ENCODE measurements around the gene SAMD3. TPM values are rescaled to one million over a fixed set of nuclear protein-coding genes. Genes with fewer than 3 reads are reported as not detected.
A peak's percentile ranks its signal among the peaks of the same experiment; 100 is the strongest.
"Not testable (repeated sequence)": the region's sequence is repeated elsewhere in the genome, so short reads cannot be mapped to it uniquely, and the experiment has no call there.

The SAMD3 gene
- total RNA-seq, 2 donors from 2014 or later = 1.4 to 1.5 TPM

DNA sequence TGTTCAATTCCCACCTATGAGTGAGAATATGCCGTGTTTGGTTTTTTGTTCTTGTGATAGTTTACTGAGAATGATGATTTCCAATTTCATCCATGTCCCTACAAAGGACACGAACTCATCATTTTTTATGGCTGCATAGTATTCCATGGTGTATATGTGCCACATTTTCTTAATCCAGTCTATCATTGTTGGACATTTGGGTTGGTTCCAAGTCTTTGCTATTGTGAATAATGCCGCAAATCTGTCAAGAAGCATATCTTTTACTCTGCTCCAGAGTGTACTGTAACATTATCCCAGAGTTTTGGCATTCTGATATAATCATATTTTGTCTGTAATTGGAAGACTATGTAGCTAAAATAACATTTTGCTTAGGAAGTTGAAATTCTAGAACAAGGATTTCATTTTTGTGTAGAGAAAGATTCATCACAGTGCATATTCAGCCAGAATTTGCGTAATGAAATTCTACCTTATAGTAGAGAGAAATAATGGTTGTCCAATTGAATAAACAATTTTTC is 105.5 kb downstream of the SAMD3 start:
- H3K9me3 Mint-ChIP-seq; H3K4me1 Mint-ChIP-seq; ATAC-seq (replicated peaks); H3K4me3 Mint-ChIP-seq; H3K27ac Mint-ChIP-seq; H3K27me3 Mint-ChIP-seq: not testable (repeated sequence)
- peaks cover 19% of the 10 kb centered on the region for H3K36me3 Mint-ChIP-seq (ENCODE audit: low read depth)

DNA sequence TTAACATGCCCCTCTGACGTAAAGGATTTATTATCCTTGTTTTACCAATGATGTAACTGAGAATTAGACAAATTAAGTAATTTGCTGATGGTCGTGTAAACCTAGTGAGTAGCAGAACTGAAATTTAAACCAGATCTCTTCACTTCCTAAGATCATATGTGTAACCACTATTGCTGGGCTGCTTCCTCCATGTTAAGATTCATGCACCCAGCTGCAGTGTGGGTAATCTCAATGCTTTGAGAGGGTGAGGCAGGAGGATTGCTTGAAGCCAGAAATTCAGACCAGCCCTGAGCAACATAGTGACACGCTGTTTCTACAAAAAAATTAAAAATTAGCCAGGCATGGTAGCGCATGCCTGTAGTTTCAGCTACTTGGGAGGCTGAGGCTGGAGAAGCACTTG is 106.5 kb downstream of the SAMD3 start:
- Mint-ChIP-seq H3K4me3 (no peak overlapping the region), H3K27me3 (no peaks in the 10 kb centered on the region), H3K27ac (no peak overlapping the region), H3K36me3 (ENCODE audit: low read depth) (peaks cover 19% of the 10 kb centered on the region), H3K4me1 (peaks cover 8% of the 10 kb centered on the region), H3K9me3 (no peaks in the 10 kb centered on the region)
- no peak for ATAC-seq (replicated peaks)

DNA sequence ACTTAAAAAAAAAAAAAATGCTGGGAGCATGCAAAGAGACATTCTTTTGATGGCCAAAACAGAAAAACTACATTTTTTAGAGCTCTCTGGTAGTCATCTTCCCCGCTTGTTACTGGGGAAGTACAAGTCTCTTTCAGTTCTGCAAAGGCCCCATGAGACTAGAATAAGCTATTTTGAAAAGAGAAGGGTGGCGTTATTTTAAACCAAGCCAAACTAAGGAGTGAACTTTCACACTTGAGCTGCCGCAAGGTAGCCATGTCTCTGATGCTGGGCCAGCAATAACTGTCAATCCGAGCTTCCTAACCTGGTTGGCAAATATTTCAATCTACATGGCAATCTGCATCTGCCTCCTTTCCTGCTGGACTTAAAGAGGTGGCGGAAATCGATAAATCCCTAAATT is 107.7 kb downstream of the SAMD3 start:
- Mint-ChIP-seq H3K9me3 (no peaks in the 10 kb centered on the region), H3K36me3 (ENCODE audit: low read depth) (peaks cover 21% of the 10 kb centered on the region), H3K27ac (no peak overlapping the region), H3K4me1 (peaks cover 4% of the 10 kb centered on the region), H3K4me3 (no peak overlapping the region), H3K27me3 (no peaks in the 10 kb centered on the region)
- no peak for ATAC-seq (replicated peaks)

DNA sequence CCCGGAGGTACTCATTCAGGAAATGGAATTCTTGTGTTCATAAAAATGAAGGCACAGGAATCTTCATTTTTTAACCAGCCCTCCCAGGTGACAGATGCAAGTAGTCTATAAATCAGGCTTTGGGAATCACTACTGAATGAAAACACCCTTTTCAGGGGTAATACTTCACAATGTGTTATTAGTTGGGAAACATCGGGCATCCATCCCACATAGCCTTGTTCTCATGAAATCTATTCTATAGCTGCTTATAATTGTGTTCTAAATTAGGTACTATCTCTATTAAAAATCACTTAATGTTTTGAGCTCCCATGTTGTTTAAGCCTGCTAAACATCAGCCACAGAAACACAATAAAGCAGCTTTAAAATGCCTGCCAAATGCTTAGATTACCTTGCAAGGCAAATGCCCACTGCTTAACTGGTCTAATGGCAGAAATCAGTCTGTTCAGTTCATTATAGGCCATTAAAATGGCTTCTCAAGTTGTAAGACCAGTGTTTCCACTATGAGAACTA is 109.5 kb downstream of the SAMD3 start:
- no peak overlapping the region for H3K27ac Mint-ChIP-seq
- H3K27me3 Mint-ChIP-seq = no peaks in the 10 kb centered on the region
- H3K4me1 Mint-ChIP-seq = peaks cover 5% of the 10 kb centered on the region
- H3K36me3 Mint-ChIP-seq (ENCODE audit: low read depth) = peaks cover 34% of the 10 kb centered on the region
- no peak overlapping the region for H3K4me3 Mint-ChIP-seq
- H3K9me3 Mint-ChIP-seq = peaks cover 4% of the 10 kb centered on the region
- no peak for ATAC-seq (replicated peaks)

DNA sequence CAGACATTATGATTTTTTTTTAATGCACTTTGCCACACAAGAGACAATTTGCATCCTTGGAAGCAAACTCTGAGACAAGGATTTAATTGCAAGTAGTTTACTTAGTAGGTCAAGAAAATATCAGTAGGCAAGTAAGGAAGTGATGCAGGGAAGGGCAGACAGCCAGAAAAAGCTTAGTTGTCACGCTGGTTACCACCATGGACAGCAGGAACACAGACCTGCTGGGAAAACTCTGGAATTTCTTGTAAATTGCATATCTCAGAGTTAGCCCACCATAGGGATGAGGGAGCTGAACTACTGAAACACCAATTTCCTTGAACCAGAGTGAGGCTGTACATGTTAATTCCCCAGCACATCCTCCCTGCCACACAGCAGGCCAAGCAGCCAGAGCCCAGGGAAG is 111.7 kb downstream of the SAMD3 start:
- H3K4me1 Mint-ChIP-seq = peaks cover 5% of the 10 kb centered on the region
- no peak overlapping the region for H3K27ac Mint-ChIP-seq
- no peak for ATAC-seq (replicated peaks)
- H3K9me3 Mint-ChIP-seq = peaks cover 4% of the 10 kb centered on the region
- no peak overlapping the region for H3K4me3 Mint-ChIP-seq
- no peaks in the 10 kb centered on the region for H3K27me3 Mint-ChIP-seq
- peaks cover 45% of the 10 kb centered on the region for H3K36me3 Mint-ChIP-seq (ENCODE audit: low read depth)

DNA sequence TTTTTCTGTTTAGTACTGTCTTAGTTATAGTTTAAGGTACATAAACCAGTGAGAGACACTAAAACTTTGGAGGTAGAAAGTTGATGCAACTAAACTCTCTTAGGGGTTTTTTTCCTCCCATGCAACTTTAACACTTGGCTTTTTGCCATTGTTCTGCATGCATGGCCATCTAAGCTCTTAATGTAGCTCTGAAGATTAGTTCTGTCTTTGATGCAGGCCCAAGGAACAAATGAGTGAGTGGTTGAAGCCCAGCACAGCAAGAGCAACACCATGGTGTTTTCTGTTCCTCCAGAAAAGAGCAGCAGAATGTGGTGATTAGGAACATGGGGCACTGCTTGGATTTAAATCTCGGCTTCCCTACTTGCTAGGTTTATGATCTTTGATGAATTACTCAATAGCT is 115.0 kb downstream of the SAMD3 start:
- H3K4me3 Mint-ChIP-seq = no peak overlapping the region
- peaks cover 4% of the 10 kb centered on the region for H3K9me3 Mint-ChIP-seq
- peaks cover 6% of the 10 kb centered on the region for H3K4me1 Mint-ChIP-seq
- no peaks in the 10 kb centered on the region for H3K27me3 Mint-ChIP-seq
- H3K36me3 Mint-ChIP-seq (ENCODE audit: low read depth) = peaks cover 53% of the 10 kb centered on the region
- no peak overlapping the region for H3K27ac Mint-ChIP-seq
- no peak for ATAC-seq (replicated peaks)

DNA sequence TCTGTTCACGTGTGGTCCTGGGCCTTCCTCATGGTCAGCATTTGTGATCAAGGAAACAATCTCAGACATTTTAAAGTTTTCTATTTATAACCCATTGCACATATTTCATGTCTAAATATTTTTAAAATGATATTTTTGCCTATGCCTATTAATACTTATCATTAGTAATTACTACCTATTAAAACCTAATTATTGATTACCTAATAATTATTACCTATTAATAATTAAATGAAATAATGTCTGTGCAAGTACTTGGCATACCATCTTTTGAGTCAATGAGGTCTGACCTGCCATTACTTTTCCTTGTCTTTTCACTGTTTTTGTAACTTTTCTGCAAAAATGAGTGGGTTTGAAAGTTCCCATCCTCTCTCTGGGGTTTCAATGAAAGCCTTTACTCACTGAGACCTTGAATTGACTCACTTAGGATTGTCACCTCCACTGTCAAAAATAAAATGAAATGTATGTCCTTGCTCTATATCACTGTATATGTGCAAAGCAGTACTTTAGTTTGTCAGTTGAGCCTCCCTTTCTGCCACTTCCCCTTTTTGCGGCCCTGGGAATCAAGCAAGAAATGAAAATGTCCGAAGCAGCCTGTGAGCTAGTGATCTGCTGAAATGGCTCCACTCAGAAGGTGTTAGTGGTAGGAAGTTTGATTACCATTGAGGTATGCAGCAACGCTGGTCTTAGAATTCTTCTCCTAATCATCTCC is 116.6 kb downstream of the SAMD3 start:
- Mint-ChIP-seq H3K27me3 (no peaks in the 10 kb centered on the region), H3K4me3 (no peak overlapping the region), H3K27ac (no peak overlapping the region), H3K4me1 (peaks cover 10% of the 10 kb centered on the region), H3K36me3 (ENCODE audit: low read depth) (peaks cover 69% of the 10 kb centered on the region), H3K9me3 (peaks cover 4% of the 10 kb centered on the region)
- ATAC-seq (replicated peaks) = no peak

DNA sequence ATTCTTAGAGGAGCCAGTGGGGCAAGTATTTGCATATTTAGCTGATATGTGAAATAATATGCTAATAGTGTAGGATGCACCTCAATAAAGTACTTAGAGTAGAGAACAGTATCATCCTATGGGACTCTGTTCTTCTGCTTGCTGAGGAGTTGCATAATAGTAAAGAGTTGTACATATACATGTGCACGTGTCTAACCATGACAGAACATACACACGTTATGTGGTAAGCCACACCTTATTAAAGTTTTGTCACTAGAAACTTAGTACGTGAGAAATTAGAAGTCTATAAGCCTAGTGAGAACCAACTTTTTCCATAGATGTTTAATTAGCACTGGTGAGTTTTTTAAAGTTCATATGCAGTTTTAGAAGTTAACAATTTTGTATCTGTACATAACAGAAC is 123.6 kb downstream of the SAMD3 start:
- no peaks in the 10 kb centered on the region for H3K27me3 Mint-ChIP-seq
- H3K27ac Mint-ChIP-seq = no peak overlapping the region
- H3K4me3 Mint-ChIP-seq = no peak overlapping the region
- peaks cover 8% of the 10 kb centered on the region for H3K4me1 Mint-ChIP-seq
- H3K36me3 Mint-ChIP-seq (ENCODE audit: low read depth) = peaks cover 73% of the 10 kb centered on the region
- ATAC-seq (replicated peaks) = no peak
- H3K9me3 Mint-ChIP-seq = no peaks in the 10 kb centered on the region

DNA sequence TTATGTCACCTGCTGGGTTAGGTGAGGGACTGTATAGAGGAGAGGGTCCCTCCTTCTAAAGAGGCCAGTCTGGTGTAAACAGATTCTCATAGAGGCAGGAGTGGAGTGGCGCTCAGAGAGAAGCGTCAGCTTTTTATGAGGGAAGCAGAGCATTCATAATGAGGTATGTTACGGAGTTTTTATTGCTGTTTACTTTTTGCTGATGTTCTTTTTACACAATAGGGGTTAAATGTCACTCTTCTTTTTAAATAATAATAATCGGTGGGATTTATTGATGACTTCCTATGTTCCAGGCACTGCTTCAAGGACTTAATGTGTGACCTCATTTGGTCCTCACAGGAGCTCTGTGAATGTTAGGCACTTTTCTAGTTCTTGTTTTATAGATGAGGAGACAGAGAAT is 124.4 kb downstream of the SAMD3 start:
- Mint-ChIP-seq H3K27ac (peak overlapping the region; percentile 33), H3K4me1 (peaks cover 9% of the 10 kb centered on the region), H3K4me3 (no peak overlapping the region), H3K36me3 (ENCODE audit: low read depth) (peaks cover 77% of the 10 kb centered on the region), H3K9me3 (no peaks in the 10 kb centered on the region), H3K27me3 (no peaks in the 10 kb centered on the region)
- ATAC-seq (replicated peaks) = no peak

Other genes with a start within 250 kb of the SAMD3 start
- gene L3MBTL3, start 204.4 kb downstream of the SAMD3 start, total RNA-seq = 1 to 10 TPM; 4.4 to 5.9 TPM
- gene TMEM200A, start 143.1 kb upstream of the SAMD3 start, total RNA-seq = 1 to 10 TPM; 2.2 to 4.9 TPM

Measured in activated T-helper 17 cell treated with anti-CD3 and anti-CD28 coated beads, Interleukin-2, amount 50 U/mL, for 72 hours (primary cell).